Measurements from ENCODE around the gene SLC7A1. TPM values are rescaled to one million over a fixed set of nuclear protein-coding genes. Genes with fewer than 3 reads are reported as not detected.
A peak's percentile ranks its signal among the peaks of the same experiment; 100 is the strongest.

Gene SLC7A1
- polyA plus RNA-seq, 1 experiment, result 43.2 TPM

DNA sequence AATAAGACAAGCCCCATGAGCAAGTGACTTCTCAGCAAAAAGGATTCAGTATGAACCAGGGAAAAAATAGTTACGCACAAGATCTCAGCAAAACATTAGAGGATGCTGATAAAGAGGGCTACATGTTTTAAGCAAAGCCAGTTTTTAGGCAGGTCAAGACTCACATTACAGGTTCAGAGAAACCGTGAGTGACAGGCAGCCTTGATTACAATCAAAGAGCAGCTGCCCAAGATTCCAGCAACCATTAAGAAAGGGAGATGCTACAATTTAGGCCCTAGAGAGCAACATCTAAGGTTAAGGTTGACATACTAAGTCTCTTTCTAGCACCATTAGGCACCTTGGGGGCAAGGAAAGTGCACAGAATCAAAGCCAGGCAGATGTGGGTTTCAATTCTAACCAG, 2.8 kb upstream of the SLC7A1 start:
- TF ChIP-seq, protein P1, sequence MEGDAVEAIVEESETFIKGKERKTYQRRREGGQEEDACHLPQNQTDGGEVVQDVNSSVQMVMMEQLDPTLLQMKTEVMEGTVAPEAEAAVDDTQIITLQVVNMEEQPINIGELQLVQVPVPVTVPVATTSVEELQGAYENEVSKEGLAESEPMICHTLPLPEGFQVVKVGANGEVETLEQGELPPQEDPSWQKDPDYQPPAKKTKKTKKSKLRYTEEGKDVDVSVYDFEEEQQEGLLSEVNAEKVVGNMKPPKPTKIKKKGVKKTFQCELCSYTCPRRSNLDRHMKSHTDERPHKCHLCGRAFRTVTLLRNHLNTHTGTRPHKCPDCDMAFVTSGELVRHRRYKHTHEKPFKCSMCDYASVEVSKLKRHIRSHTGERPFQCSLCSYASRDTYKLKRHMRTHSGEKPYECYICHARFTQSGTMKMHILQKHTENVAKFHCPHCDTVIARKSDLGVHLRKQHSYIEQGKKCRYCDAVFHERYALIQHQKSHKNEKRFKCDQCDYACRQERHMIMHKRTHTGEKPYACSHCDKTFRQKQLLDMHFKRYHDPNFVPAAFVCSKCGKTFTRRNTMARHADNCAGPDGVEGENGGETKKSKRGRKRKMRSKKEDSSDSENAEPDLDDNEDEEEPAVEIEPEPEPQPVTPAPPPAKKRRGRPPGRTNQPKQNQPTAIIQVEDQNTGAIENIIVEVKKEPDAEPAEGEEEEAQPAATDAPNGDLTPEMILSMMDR (IDR thresholded peaks at IDR 0.05; ENCODE audit: insufficient read depth, low read depth, low read length), result no peak
- H3K36me3 ChIP-seq (ENCODE audit: control insufficient read depth, insufficient read depth, low read length), result no peaks in the 10 kb centered on the region
- POLR2A ChIA-PET, result no interaction called here
- no peak overlapping the region for H3K4me3 ChIP-seq (ENCODE audit: low read depth, low read length)
- no peaks in the 10 kb centered on the region for H3K27me3 ChIP-seq (ENCODE audit: control insufficient read depth, insufficient read depth, low read length)
- CTCF ChIA-PET, result interaction anchor here (1.3 kb wide), 1 partner anchor 18 kb away, joined by 3 read pairs; no protein-coding TSS in a partner anchor
- DNase-seq (ENCODE audit: low read depth), result no peak

DNA sequence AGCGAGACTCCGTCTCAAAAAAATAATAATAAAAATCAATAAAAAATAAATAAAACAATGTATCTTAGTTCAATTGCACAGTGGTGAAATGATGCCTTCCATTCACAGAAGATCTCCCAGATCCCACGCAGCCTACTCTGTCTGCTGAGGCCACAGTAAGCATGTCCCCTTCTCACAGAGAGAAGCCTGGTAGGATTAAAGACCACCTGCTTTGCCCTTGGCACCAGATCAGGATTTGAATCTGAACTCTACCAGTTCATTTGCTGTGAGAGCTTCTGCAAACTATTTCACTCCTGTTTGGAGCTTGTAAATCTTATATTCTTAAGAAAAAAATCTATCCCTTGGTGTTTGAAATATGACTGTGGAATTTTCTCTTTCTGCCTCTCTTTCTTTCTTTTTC, 2.2 kb upstream of the SLC7A1 start:
- no peak for DNase-seq (ENCODE audit: low read depth)
- TF ChIP-seq, protein P1 (IDR thresholded peaks at IDR 0.05; ENCODE audit: insufficient read depth, low read depth, low read length), result no peak
- ChIA-PET CTCF (interaction anchor here (1.3 kb wide), 1 partner anchor 19 kb away, joined by 3 read pairs; no protein-coding TSS in a partner anchor), POLR2A (no interaction called here)
- no peaks in the 10 kb centered on the region for H3K27me3 ChIP-seq (ENCODE audit: control insufficient read depth, insufficient read depth, low read length)
- H3K4me3 ChIP-seq (ENCODE audit: low read depth, low read length), result no peak overlapping the region
- no peaks in the 10 kb centered on the region for H3K36me3 ChIP-seq (ENCODE audit: control insufficient read depth, insufficient read depth, low read length)

DNA sequence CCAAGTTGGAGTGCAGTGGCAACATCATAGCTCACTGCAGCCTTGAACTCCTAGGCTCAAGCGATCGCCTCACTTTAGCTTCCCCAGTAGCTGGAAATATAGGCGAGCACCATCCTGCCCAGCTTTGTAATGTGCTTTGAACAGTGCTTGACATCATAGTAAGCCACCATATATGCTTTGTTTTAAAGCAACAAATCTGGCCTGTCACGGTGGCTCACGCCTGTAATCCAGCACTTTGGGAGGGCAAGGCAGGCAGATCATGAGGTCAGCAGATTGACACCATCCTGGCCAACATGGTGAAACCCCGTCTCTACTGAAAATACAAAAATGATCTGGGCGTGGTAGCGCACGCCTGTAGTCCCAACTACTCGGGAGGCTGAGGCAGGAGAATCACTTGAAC, 1.8 kb upstream of the SLC7A1 start:
- no peaks in the 10 kb centered on the region for H3K36me3 ChIP-seq (ENCODE audit: control insufficient read depth, insufficient read depth, low read length)
- ChIA-PET CTCF (interaction anchor here (1.5 to 2.3 kb wide), 3 partner anchors 10 to 89 kb away, joined by 3 to 10 read pairs (median 5); no protein-coding TSS in a partner anchor), POLR2A (no interaction called here)
- no peaks in the 10 kb centered on the region for H3K27me3 ChIP-seq (ENCODE audit: control insufficient read depth, insufficient read depth, low read length)
- H3K4me3 ChIP-seq (ENCODE audit: low read depth, low read length), result no peak overlapping the region
- no peak for DNase-seq (ENCODE audit: low read depth)
- TF ChIP-seq, protein P1 (IDR thresholded peaks at IDR 0.05; ENCODE audit: insufficient read depth, low read depth, low read length), result no peak

DNA sequence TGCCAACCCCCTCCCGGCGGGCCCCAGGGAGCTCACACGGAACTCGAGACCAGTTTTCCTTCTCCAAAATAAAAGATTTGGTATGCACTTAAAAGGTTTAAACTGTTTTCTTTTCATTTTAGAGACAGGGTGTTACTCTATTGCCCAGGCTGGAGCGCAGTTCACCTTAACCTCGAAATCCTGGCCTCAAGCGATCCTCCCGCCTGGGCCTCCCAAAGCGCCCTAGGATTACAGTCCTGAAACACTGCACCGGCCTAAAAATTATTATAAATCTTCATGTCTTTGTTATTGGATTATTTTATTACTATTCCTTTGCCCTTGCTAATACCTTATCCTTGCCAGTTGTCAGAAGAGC, 553 bp upstream of the SLC7A1 start:
- ChIA-PET POLR2A (no interaction called here), CTCF (interaction anchor here (0.6 to 2.3 kb wide), 6 partner anchors 11 to 111 kb away, joined by 3 to 10 read pairs (median 3); no protein-coding TSS in a partner anchor)
- TF ChIP-seq, protein P1 (IDR thresholded peaks at IDR 0.05; ENCODE audit: insufficient read depth, low read depth, low read length), result no peak
- Histone ChIP-seq H3K4me3 (ENCODE audit: low read depth, low read length) (peak overlapping the region; percentile 42), H3K36me3 (ENCODE audit: control insufficient read depth, insufficient read depth, low read length) (no peaks in the 10 kb centered on the region), H3K27me3 (ENCODE audit: control insufficient read depth, insufficient read depth, low read length) (no peaks in the 10 kb centered on the region)
- DNase-seq (ENCODE audit: low read depth), result no peak

DNA sequence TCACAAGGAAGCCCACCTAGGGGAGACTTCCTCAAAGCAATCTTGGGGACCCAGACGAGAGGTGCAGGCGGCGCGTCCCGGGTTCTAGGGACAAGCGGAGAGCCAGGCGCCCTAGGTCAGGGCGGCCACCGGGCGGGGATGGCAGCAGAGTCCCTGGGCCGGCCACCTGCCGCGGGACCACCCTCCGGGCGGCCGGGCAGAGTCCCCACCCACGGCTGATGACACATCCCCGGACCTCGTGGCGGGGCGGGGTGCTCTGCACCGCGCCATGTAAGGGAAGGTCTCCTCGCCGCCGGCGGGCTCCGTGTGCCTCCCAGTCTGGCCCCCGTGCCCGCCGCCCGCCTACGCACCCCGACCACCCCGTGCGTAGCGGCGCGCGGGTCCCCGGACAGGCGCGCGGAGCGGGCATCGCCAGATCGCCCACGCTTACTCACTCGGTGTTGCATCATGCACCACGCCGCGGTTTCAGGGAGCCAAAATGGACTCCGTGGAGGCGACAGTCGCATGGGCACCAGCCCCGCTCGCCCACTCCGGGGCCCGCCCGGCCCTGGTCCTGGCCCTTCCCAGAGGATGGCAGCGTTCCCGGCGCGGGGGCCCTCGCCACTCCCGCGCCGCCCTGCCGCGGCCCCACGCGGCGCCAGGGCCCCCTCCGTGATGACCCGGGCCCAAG, 643 bp downstream of the SLC7A1 start:
- no peak for DNase-seq (ENCODE audit: low read depth)
- TF ChIP-seq, protein P1 (IDR thresholded peaks at IDR 0.05; ENCODE audit: insufficient read depth, low read depth, low read length), result no peak
- Histone ChIP-seq H3K36me3 (ENCODE audit: control insufficient read depth, insufficient read depth, low read length) (no peaks in the 10 kb centered on the region), H3K27me3 (ENCODE audit: control insufficient read depth, insufficient read depth, low read length) (no peaks in the 10 kb centered on the region), H3K4me3 (ENCODE audit: low read depth, low read length) (peak overlapping the region; percentile 92)
- ChIA-PET CTCF (interaction anchor here (2.3 kb wide), 1 partner anchor 87 kb away, joined by 10 read pairs; no protein-coding TSS in a partner anchor), POLR2A (no interaction called here)
